ENCODE measurements around the gene SEMA6D. TPM values are rescaled to one million over a fixed set of nuclear protein-coding genes. Genes with fewer than 3 reads are reported as not detected.

The SEMA6D gene
- total RNA-seq, 4 donors from 2014 or later = 1.5 to 27.2 (median 5.5) TPM

DNA sequence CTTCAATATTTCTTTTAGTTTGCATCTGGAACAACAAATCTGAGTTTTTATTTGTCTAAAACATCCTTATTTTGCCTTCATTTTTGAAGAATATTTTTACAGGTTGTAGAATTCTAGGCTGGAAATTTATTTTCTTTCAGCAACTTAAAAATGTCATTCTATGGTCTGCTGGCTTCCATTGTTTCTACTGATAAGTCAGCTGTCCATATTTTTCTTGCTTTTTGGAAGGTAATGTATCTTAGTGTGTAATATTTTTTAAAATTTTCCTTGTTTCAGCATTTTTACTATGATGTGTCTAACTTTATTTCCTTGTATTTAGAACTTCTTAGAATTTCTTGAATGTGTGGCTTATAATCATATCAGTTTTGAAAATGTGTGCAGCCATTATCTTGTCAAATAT lies 37.0 kb downstream of the SEMA6D start:
- TF ChIP-seq, protein P1, sequence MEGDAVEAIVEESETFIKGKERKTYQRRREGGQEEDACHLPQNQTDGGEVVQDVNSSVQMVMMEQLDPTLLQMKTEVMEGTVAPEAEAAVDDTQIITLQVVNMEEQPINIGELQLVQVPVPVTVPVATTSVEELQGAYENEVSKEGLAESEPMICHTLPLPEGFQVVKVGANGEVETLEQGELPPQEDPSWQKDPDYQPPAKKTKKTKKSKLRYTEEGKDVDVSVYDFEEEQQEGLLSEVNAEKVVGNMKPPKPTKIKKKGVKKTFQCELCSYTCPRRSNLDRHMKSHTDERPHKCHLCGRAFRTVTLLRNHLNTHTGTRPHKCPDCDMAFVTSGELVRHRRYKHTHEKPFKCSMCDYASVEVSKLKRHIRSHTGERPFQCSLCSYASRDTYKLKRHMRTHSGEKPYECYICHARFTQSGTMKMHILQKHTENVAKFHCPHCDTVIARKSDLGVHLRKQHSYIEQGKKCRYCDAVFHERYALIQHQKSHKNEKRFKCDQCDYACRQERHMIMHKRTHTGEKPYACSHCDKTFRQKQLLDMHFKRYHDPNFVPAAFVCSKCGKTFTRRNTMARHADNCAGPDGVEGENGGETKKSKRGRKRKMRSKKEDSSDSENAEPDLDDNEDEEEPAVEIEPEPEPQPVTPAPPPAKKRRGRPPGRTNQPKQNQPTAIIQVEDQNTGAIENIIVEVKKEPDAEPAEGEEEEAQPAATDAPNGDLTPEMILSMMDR (IDR thresholded peaks at IDR 0.05) = no peak
- no peak for TF ChIP-seq POLR2A (IDR thresholded peaks at IDR 0.05)
- Histone ChIP-seq H3K27me3 (no peaks in the 10 kb centered on the region), H3K4me3 (no peak overlapping the region), H3K9me3 (peaks cover 0 to 4% of the 10 kb centered on the region in 2 donors), H3K27ac (no peak overlapping the region), H3K4me1 (no peaks in the 10 kb centered on the region), H3K36me3 (no peaks in the 10 kb centered on the region)
- DNase-seq = no peak
- intact Hi-C loops (cut with DNase I; ENCODE audit: low total_unique reads) = no loop called here

DNA sequence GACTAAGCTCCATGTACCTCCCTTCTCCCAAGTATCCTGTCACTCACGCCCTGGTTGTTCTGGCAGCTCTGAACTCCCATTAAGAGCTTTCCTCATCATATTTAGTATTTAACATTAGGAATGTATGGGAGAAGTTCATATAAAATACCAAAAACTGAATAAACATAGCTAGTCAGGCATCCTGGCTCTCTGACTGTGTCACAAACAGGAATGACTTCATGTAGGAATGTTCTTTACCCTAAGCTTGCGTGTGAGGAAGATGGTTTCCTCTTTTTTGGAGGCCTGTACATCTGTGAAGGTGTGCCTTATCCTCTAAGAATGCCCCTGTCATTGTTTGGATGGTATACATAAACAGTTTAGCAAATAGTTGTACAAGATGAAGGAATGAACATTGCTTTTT lies 38.6 kb downstream of the SEMA6D start:
- intact Hi-C loops (cut with DNase I; ENCODE audit: low total_unique reads) = no loop called here
- H3K27ac ChIP-seq = no peak overlapping the region

DNA sequence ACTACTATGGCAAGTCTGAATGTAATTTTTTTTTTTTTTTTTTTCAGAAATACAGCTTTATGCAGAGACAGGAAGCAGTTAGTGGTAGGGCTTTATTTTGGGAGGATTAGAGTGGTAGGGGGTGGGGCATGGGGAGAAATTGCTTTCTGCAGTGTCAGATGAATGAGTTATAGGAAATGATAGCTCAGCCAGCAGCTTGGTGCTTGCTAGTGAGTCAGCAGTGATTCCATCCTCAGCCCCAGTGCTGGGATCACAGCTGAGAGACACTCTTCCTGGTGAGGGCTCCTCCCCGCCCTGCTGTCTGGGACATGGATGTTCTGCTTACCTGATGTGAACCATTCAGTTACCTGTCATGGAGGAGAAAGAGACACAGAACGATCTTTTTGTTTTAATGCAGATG lies 39.6 kb downstream of the SEMA6D start:
- DNase-seq = no peak
- intact Hi-C loops (cut with DNase I; ENCODE audit: low total_unique reads) = no loop called here
- no peak overlapping the region for H3K4me3 ChIP-seq
- no peaks in the 10 kb centered on the region for H3K27me3 ChIP-seq
- H3K27ac ChIP-seq = no peak overlapping the region
- no peaks in the 10 kb centered on the region for H3K4me1 ChIP-seq
- H3K9me3 ChIP-seq = peaks cover 0 to 4% of the 10 kb centered on the region in 2 donors
- no peak for TF ChIP-seq POLR2A (IDR thresholded peaks at IDR 0.05)
- TF ChIP-seq, protein P1 (IDR thresholded peaks at IDR 0.05) = no peak
- no peaks in the 10 kb centered on the region for H3K36me3 ChIP-seq

More for the DNA sequence above, 38.6 kb downstream of the SEMA6D start:
- Histone ChIP-seq H3K4me1 (no peaks in the 10 kb centered on the region), H3K36me3 (no peaks in the 10 kb centered on the region), H3K9me3 (peaks cover 0 to 4% of the 10 kb centered on the region in 2 donors), H3K27me3 (no peaks in the 10 kb centered on the region), H3K4me3 (no peak overlapping the region)
- no peak for TF ChIP-seq POLR2A (IDR thresholded peaks at IDR 0.05)
- TF ChIP-seq, protein P1 (IDR thresholded peaks at IDR 0.05) = no peak
- DNase-seq = no peak

DNA sequence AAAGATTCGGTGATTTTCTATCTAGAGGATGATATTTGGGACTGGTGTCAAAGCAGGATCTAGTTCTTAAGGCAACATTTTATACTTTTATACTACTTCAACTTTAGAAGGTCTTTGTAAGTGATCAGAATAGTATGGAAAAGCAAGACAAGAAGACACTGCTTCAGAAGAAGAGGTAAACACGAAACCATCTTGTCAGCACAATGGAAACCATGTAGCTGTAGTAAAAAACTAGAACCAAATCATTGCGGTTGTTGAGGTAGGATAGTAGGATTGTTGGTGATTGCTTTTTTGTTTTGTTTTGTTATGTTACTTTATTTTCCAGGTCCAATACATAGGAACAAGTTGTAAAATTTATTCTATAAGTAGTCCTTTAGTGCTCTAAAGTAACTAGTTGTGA lies 40.0 kb downstream of the SEMA6D start:
- no peak for TF ChIP-seq POLR2A (IDR thresholded peaks at IDR 0.05)
- TF ChIP-seq, protein P1 (IDR thresholded peaks at IDR 0.05) = no peak

DNA sequence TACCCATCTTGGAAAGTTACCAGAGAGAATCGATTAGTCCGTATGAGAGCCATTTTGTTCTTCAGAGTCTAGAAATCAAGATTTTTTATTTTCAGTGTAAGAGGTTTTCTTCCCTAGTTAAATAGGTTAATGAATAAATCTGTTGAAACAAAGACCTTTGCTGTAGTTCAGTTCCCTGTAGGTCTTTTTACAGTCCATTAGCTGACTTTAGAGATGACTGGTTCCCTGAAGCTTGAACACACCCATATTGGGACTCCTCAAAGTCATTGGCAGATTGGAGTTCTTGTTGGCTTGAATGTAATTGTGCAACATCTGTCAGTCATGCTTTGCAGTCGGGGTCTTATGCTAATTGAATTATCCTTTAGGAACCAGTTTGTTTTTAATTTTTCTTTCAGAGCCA lies 45.3 kb downstream of the SEMA6D start:
- intact Hi-C loops (cut with DNase I; ENCODE audit: low total_unique reads) = no loop called here
- Histone ChIP-seq H3K4me3 (no peak overlapping the region), H3K4me1 (no peaks in the 10 kb centered on the region), H3K36me3 (no peaks in the 10 kb centered on the region), H3K9me3 (no peaks in the 10 kb centered on the region), H3K27me3 (no peaks in the 10 kb centered on the region), H3K27ac (no peak overlapping the region)
- DNase-seq = no peak
- no peak for TF ChIP-seq POLR2A (IDR thresholded peaks at IDR 0.05)
- TF ChIP-seq, protein P1 (IDR thresholded peaks at IDR 0.05) = no peak

More for the DNA sequence above, 40.0 kb downstream of the SEMA6D start:
- Histone ChIP-seq H3K4me1 (no peaks in the 10 kb centered on the region), H3K27me3 (no peaks in the 10 kb centered on the region), H3K27ac (no peak overlapping the region), H3K4me3 (no peak overlapping the region), H3K36me3 (no peaks in the 10 kb centered on the region), H3K9me3 (peaks cover 0 to 4% of the 10 kb centered on the region in 2 donors)
- DNase-seq = no peak
- intact Hi-C loops (cut with DNase I; ENCODE audit: low total_unique reads) = no loop called here

Data from uterus (tissue), 4 donors.